Measurements from ENCODE around the gene FXYD2. TPM values are rescaled to one million over a fixed set of nuclear protein-coding genes. Genes with fewer than 3 reads are reported as not detected.
"Not testable (repeated sequence)": the region's sequence is repeated elsewhere in the genome, so short reads cannot be mapped to it uniquely, and the experiment has no call there.

FXYD2 gene
- total RNA-seq, 2 experiments from 2014 or later, result 28.0 to 31.2 TPM

DNA sequence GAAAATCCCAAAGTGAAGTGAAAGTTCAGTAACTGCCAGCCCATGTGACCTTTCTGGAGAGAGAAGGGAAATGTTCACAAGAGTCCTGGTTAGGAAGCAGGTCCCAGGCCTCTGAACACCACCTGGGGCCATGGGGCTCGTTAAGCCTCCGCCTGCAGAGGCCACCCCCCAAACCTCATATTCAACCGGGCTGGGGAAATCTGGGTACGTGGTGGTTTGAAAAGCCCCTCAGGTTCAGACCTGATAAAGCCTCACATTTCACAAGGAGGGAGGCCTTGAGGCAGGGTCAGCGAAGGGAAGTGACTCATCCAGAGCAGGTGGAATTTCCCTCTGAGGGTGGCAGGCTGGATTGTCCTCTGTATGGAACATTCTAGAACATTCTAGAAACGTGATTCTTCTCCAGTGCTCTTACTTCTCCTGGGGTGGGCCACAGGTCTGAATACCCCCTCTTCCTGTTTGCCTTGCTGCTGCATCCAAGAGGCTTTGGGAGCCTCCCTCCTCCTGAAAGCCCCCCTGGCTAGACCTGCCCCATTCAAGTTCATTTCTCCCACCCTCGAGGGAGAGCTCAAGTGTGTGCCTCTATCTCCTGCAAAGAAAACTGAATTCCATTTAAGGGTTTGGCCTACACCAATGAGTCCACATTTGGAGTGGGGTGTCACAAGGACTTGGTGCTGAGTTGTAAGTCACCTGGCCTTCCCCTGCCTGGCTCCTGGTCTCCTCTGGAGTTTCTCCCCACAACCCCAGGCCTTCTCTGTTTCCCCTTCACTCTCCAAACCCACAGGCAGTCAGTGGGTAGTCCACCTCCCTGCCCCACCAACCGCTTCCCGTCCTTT lies 6.3 kb downstream of the FXYD2 start:
- H3K36me3 Mint-ChIP-seq, result no peaks in the 10 kb centered on the region
- H3K27ac Mint-ChIP-seq, result peak overlapping the region; percentile 98
- ATAC-seq (ENCODE audit: low read depth) (peak; percentile 2), DNase-seq (peak; percentile 58)
- H3K27me3 Mint-ChIP-seq, result no peaks in the 10 kb centered on the region
- H3K4me3 Mint-ChIP-seq, result peak overlapping the region; percentile 79
- no peaks in the 10 kb centered on the region for H3K9me3 Mint-ChIP-seq
- POLR2A ChIA-PET, result interaction anchor here (1.0 to 2.9 kb wide), 6 partner anchors 9 to 184 kb away, joined by 5 to 29 read pairs (median 6); no protein-coding TSS in a partner anchor
- H3K4me1 Mint-ChIP-seq, result peaks cover 58% of the 10 kb centered on the region

DNA sequence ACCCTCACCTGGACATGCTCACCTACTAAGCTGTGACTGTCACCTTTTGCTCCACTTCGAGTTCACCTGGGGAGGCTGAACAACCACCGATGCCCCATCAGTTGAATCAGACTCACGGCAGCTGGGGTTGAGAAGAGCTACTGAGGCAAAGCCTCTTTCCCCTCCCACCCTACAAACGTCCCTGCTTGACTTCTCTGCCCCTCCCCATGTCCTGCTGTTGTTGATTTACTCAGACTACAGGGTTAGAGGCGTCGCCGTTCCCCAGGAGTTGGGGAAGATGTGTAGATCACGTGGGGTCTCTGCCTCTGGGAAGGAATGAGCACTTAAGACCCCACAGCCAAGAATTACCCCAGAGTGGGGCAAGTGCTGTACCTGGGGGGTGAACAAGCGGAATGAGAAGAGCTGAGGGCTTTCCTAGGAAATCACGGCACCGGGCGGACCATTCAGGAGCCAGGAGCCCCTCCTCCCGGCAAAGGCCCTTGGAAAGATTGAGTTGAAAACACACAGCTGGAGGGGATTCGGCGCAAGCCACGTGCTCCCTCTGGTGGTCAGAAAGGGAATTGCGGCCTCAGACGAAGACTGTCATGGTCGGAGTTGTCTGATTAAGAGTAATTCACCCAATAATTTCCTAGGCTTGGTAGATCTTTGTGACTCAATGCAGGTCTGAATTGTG lies 7.0 kb downstream of the FXYD2 start:
- Mint-ChIP-seq H3K4me3 (peak overlapping the region; percentile 79), H3K9me3 (no peaks in the 10 kb centered on the region)
- peak; percentile 27 for ATAC-seq (ENCODE audit: low read depth)

DNA sequence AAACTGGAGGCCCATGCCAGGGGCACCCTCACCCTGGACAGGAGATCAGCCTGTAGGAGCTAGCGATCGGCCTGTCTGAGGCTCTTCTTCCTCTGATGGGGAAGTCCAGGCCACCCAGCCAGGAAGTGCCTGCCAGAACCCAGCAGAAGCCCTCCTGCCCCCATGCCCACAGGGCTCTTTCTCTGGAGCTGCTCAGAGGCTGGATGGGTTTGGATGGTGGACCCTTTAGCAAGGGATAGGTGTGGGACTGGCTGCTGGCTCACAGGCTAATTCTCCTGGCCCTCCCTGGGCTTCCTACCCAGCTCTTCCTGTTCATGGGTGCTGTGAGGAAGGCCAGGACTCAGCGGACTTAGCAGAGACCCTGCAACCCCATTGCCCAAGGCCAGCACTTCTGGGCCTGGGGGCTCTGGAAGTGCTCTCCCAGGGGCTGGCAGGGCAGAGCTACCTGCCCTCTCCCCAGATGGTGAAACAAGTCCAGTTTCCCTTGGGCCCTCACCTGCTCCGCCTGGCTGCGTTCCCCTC lies 7.6 kb downstream of the FXYD2 start:
- Mint-ChIP-seq H3K4me3 (peak overlapping the region; percentile 79), H3K27me3 (no peaks in the 10 kb centered on the region), H3K27ac (peak overlapping the region; percentile 98), H3K36me3 (no peaks in the 10 kb centered on the region), H3K9me3 (no peaks in the 10 kb centered on the region), H3K4me1 (peaks cover 53% of the 10 kb centered on the region)
- POLR2A ChIA-PET, result interaction anchor here (0.8 to 2.9 kb wide), 6 partner anchors 8 to 185 kb away, joined by 3 to 29 read pairs (median 6); no protein-coding TSS in a partner anchor
- no peak for ATAC-seq (ENCODE audit: low read depth)
- DNase-seq, result no peak

More for the DNA sequence above, 7.0 kb downstream of the FXYD2 start:
- Mint-ChIP-seq H3K27me3 (no peaks in the 10 kb centered on the region), H3K36me3 (no peaks in the 10 kb centered on the region), H3K4me1 (peaks cover 57% of the 10 kb centered on the region), H3K27ac (peak overlapping the region; percentile 98)
- POLR2A ChIA-PET, result interaction anchor here (0.8 to 2.9 kb wide), 7 partner anchors 8 to 184 kb away, joined by 3 to 29 read pairs (median 5); no protein-coding TSS in a partner anchor
- peak; percentile 88 for DNase-seq

DNA sequence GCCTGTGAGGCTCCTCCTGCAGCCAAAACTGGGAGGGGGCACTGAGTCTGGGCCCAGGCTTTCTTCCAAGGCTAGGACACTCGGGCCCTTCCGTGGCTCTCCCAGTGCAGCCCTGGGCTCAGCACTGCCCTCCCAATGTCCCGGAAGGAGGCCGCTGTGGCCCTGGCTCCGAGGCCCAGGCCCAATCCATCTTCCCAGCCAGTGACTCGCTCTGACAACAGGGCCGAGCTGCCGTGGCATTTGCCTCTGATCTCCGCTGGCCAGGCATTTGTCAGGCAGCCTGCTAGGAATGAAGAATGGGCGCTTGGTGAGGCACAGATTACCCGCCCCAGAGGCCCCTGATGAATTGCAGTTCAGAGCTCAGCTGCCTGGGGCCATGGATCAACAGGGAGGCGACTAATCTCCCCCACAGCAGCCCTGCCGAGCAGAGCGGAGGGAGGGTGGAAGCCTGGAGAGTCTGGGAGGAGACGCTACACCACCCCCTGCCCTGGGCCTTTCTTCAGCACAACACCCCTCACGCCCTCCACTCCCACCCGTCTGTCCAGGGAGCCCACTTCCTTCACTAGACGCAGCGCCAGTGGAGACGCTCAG lies 8.3 kb downstream of the FXYD2 start:
- Mint-ChIP-seq H3K27me3 (no peaks in the 10 kb centered on the region), H3K36me3 (no peaks in the 10 kb centered on the region), H3K4me3 (peak overlapping the region; percentile 84), H3K9me3 (no peaks in the 10 kb centered on the region), H3K27ac (peak overlapping the region; percentile 98), H3K4me1 (peaks cover 50% of the 10 kb centered on the region)
- ATAC-seq (ENCODE audit: low read depth) (no peak), DNase-seq (no peak)
- POLR2A ChIA-PET, result interaction anchor here (0.7 to 2.9 kb wide), 10 partner anchors 8 to 355 kb away, joined by 3 to 29 read pairs (median 5); partner anchors contain the start of gene FXYD2

DNA sequence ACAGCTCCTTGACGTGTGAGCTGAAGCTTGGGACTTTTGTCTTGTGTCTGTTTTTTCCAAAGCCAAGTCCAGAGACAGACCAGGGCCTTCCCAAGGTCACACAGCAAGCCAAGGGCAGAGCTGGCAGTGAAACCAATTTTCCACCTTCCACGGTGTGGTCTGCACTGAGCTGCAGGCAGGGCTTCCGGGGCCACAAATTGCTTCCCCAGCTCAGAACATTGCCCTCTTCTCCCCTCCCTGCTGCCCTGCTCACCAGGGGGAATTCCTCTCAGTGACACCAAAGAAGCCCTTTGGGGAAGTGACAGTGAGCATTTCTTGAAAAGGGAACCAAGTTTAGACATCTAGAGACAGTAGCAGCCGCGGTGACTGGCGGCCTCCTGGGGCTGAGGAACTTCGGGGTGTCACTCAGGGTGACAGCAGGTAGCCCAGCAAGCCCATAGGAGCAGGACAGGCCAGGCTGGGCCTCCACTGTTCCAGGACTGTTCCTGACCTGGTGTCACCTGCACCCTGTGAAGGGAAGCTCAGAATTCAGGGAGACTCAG lies 9.2 kb downstream of the FXYD2 start:
- Mint-ChIP-seq H3K27me3 (no peaks in the 10 kb centered on the region), H3K36me3 (no peaks in the 10 kb centered on the region), H3K9me3 (no peaks in the 10 kb centered on the region), H3K4me1 (peaks cover 50% of the 10 kb centered on the region), H3K27ac (peak overlapping the region; percentile 98), H3K4me3 (peak overlapping the region; percentile 84)
- DNase-seq (peak; percentile 65), ATAC-seq (ENCODE audit: low read depth) (peak; percentile 73)
- POLR2A ChIA-PET, result interaction anchor here (0.7 to 2.7 kb wide), 11 partner anchors 9 to 356 kb away, joined by 3 to 10 read pairs (median 4); partner anchors contain the start of gene FXYD2

DNA sequence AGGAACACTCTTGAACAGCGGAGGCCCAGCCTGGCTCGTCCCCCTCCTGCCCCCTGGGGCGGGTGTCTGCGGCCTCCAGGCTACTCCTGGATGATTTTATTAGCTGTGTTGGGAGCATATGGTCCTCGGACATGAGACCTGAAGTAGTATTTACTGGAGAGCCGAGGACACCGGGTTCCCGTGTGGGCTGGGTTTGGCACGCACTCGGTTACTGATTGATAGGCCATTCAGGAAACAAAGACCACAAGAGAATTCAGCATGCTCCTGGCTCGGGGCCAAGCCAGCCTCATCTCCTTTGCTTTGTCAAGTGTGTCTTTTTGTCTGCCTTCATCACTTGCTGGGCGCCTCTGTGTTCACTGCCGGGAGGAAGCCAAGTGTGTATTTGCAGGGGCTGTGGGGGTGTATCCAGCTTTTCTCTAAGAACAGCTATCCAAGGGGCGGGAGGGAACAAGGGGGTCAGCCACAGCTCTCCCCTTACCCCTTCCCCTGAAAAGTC lies 9.7 kb downstream of the FXYD2 start:
- DNase-seq (peak; percentile 85), ATAC-seq (ENCODE audit: low read depth) (peak; percentile 63)
- peaks cover 50% of the 10 kb centered on the region for H3K4me1 Mint-ChIP-seq
- H3K27me3 Mint-ChIP-seq, result no peaks in the 10 kb centered on the region
- no peaks in the 10 kb centered on the region for H3K36me3 Mint-ChIP-seq
- H3K4me3 Mint-ChIP-seq, result peak overlapping the region; percentile 84
- no peaks in the 10 kb centered on the region for H3K9me3 Mint-ChIP-seq
- POLR2A ChIA-PET, result interaction anchor here (0.7 to 2.7 kb wide), 8 partner anchors 10 to 238 kb away, joined by 3 to 10 read pairs (median 6); partner anchors contain the start of gene FXYD2
- H3K27ac Mint-ChIP-seq, result peak overlapping the region; percentile 98

DNA sequence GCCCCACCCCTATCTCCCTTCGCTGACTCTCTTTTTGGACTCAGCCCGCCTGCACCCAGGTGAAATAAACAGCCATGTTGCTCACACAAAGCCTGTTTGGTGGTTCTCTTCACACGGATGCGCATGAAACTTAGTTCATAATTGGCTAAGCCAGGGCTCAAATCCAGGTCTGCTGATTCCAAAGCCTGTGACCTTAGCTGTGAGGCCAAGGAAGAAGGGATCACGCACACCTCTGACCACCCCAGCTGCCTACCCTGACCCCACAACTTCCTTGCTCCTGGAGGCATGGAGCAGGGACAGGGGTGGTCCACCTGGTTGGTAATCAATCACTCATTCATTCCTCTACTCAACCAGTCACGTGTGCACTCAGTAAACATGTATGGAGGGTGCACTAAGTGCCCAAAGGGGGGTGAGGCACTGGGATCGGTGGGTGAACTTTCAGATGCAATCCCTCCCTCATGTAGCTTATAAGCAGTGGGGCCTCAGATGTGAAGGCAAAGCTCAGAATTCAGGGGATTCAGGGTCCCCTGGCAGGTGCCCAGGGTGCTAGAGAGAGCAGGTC lies 10.3 kb downstream of the FXYD2 start:
- Mint-ChIP-seq H3K4me1 (peaks cover 54% of the 10 kb centered on the region), H3K4me3 (peak overlapping the region; percentile 84), H3K36me3 (no peaks in the 10 kb centered on the region), H3K27ac (peak overlapping the region; percentile 98), H3K27me3 (no peaks in the 10 kb centered on the region), H3K9me3 (no peaks in the 10 kb centered on the region)
- DNase-seq, result no peak
- POLR2A ChIA-PET, result interaction anchor here (0.6 to 2.7 kb wide), 5 partner anchors 14 to 187 kb away, joined by 3 to 10 read pairs (median 3); no protein-coding TSS in a partner anchor
- ATAC-seq (ENCODE audit: low read depth), result no peak

DNA sequence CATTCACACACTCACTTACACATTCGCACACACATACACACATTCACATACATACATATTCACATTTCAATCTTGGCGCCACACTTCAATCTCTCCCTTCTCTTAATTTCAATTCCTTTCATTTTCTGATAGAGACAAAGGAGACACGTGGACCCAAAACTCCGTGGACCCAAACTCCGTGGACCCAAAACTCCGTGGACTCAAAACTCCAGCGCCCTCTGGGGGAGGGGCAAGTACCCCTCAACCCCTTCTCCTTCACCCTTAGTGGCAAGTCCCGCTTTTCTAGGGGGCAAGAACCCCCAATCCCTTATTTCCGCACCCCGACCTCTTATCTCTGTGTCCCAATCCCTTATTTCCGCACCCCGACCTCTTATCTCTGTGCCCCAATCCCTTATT lies 14.5 kb downstream of the FXYD2 start:
- H3K36me3 Mint-ChIP-seq; H3K27me3 Mint-ChIP-seq; DNase-seq; H3K9me3 Mint-ChIP-seq; ATAC-seq (ENCODE audit: low read depth): not testable (repeated sequence)
- Mint-ChIP-seq H3K4me3 (peak overlapping the region; percentile 2), H3K4me1 (peaks cover 33% of the 10 kb centered on the region), H3K27ac (peak overlapping the region; percentile 42)
- POLR2A ChIA-PET, result interaction anchor here (1.2 kb wide), 1 partner anchor 13 kb away, joined by 4 read pairs; no protein-coding TSS in a partner anchor

DNA sequence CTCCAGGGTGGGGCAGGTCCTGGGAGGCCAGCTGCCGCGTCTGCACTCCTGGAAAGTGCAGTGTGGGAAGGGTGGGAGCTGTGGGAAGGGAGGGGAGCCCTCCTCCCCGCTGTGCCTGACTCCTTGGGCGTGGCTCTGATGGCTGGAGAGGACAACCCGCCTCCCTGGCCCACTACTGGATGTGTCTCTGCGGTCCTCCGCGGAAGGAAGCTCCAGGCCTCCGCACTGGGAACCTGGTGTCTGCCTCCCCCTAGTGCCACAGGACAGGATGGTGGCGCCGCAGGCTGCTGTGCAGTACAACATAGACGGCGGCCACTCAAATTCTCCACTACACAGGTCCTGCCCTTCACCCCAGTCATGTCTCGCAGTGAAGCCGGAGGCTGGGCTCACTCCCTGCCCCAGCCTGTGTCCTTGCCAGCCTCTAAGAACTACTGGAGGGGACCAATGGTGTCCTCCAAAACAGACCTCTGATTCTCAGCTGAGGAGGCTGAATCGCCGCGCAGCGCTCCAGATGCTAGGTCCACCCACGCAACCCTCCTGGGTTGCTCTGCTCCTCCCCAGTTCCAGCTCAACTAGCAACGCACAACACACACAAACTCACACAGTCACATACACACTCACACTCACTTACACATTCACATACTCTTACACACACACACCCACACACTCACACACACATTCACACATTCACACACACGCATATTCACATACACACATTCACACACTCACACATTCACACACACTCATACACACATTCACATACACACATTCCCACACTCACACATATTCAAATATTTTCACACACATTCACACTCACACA lies 15.1 kb downstream of the FXYD2 start:
- Mint-ChIP-seq H3K27ac (peak overlapping the region; percentile 42), H3K27me3 (no peaks in the 10 kb centered on the region), H3K4me1 (peaks cover 26% of the 10 kb centered on the region), H3K36me3 (no peaks in the 10 kb centered on the region), H3K4me3 (peak overlapping the region; percentile 2), H3K9me3 (no peaks in the 10 kb centered on the region)
- POLR2A ChIA-PET, result interaction anchor here (1.0 to 1.4 kb wide), 3 partner anchors 8 to 244 kb away, joined by 4 to 6 read pairs (median 6); no protein-coding TSS in a partner anchor
- ATAC-seq (ENCODE audit: low read depth), result peak; percentile 92
- peak; percentile 69 for DNase-seq

DNA sequence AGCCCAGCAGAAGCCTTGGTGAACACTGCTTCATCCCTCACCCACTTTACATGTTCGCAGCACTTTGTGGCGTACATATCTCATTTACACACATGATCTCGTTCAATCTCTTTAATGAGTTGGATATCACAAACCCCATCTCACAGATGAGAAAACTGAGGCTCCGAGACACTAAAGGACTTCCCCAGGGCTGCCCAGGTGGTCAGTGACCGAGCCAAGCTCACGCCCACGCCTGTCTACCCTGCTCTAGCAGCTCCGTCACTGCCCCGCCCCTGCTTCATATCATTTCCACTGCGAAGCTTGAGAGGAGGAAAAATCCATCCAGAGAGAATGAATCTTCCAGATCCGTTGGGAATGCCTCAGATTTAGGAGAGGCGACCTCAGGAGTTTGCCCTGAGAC lies 15.8 kb downstream of the FXYD2 start:
- H3K4me3 Mint-ChIP-seq, result no peak overlapping the region
- no peaks in the 10 kb centered on the region for H3K27me3 Mint-ChIP-seq
- H3K27ac Mint-ChIP-seq, result no peak overlapping the region
- no peaks in the 10 kb centered on the region for H3K36me3 Mint-ChIP-seq
- no peak for ATAC-seq (ENCODE audit: low read depth)
- POLR2A ChIA-PET, result interaction anchor here (1.0 to 1.4 kb wide), 3 partner anchors 9 to 244 kb away, joined by 4 to 6 read pairs (median 6); no protein-coding TSS in a partner anchor
- no peaks in the 10 kb centered on the region for H3K9me3 Mint-ChIP-seq
- H3K4me1 Mint-ChIP-seq, result peaks cover 22% of the 10 kb centered on the region
- no peak for DNase-seq

DNA sequence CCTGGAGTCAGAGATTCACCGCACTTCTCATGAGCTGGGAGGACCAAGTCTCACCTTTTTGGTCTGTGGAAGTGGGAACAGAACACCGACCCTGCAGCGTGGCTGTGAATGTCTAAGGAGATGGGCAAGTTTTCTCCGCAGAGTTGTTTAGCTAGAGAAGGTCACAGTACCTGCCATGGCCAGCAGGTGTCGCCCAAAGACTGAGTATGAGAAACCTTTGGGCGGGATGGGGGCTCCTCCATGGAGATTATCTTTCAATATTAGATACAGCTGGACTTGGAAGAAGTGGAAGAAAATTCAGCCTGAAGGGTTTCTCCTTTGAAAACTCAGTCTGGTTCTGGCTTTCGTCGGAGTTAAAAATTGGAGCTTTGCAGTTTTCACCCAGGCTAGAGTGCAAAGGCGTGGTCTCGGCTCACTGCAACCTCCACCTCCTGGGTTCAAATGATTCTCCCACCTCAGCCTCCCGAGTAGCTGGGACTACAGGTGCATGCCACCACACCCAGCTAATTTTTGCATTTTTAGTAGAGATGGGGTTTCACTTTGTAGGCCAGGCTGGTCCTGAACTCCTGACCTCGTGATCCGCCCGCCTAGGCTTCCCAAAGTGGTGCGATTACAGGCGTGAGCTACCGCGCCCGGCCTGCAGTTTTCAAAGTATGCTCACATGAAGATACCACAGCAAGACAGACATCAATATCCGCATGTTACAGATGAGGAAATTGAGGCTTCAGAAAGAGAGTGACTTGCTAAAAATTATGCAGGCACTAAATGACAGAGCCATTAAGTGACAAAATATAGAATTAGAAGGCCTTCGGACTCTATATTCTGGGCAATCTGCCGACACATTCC lies 16.8 kb downstream of the FXYD2 start:
- Mint-ChIP-seq H3K4me3 (no peak overlapping the region), H3K27me3 (no peaks in the 10 kb centered on the region), H3K36me3 (no peaks in the 10 kb centered on the region), H3K9me3 (no peaks in the 10 kb centered on the region), H3K4me1 (peaks cover 15% of the 10 kb centered on the region), H3K27ac (no peak overlapping the region)
- DNase-seq, result peak; percentile 83
- ATAC-seq (ENCODE audit: low read depth), result peak; percentile 46
- POLR2A ChIA-PET, result interaction anchor here (0.8 to 2.6 kb wide), 4 partner anchors 10 to 140 kb away, joined by 3 to 29 read pairs (median 4); no protein-coding TSS in a partner anchor
